DND-41 (cell line): Measurements from ENCODE around the gene EPS8L1.

Experiments
- EZH2 ChIP-seq: IDR thresholded peaks from 3 replicates; pipeline ENCODE4 v1.6.1; 2012; ENCODE audit warnings: borderline replicate concordance, low read depth, mild to moderate bottlenecking, moderate library complexity, low read length, inconsistent platforms; ENCODE audit not compliant: severe bottlenecking
- TF ChIP-seq, protein P1 (sequence below): IDR thresholded peaks from 2 replicates; pipeline ENCODE4 v1.5.1; 2012; ENCODE audit warnings: borderline replicate concordance, low read length, moderate library complexity, mild to moderate bottlenecking; ENCODE audit not compliant: poor library complexity, severe bottlenecking; ENCODE audit errors: extremely low read depth

DNA sequence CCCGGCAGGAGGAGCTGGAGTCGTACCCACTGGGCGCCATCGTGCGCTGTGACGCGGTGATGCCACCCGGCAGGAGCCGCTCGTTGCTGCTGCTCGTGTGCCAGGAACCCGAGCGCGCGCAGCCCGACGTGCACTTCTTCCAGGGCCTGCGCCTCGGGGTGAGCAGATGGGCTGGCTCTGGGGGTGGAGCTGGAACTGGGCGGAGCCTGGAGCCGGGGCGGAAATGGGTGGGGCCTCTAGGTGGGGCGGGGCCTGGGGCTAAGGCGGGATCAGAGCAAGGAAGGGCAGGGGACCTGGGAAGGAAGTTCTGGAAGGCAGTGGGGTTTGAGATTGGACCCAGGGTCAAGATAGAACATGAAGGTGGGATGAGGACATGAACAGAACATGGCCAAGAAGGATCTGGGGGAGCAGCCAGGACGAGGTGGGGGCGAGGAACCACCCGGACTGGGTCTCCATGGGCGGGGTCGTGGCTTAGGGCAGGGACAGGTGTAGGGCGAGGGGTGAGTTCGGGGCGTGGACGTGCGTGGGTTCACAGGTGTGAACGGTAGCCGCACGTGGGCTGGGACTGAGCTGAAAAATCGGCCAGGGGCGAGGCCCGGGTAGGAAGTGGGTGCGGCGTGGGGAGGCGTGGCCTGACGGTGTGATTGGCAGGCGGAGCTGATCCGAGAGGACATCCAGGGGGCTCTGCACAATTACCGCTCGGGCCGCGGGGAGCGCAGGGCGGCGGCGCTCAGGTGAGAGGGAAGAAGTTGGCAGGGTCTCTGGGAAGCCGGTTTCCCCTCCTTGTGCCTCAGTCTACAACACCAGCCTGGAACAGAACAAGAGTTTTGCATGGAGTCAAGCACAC is 4.7 kb downstream of the EPS8L1 start:
- TF ChIP-seq, protein P1, sequence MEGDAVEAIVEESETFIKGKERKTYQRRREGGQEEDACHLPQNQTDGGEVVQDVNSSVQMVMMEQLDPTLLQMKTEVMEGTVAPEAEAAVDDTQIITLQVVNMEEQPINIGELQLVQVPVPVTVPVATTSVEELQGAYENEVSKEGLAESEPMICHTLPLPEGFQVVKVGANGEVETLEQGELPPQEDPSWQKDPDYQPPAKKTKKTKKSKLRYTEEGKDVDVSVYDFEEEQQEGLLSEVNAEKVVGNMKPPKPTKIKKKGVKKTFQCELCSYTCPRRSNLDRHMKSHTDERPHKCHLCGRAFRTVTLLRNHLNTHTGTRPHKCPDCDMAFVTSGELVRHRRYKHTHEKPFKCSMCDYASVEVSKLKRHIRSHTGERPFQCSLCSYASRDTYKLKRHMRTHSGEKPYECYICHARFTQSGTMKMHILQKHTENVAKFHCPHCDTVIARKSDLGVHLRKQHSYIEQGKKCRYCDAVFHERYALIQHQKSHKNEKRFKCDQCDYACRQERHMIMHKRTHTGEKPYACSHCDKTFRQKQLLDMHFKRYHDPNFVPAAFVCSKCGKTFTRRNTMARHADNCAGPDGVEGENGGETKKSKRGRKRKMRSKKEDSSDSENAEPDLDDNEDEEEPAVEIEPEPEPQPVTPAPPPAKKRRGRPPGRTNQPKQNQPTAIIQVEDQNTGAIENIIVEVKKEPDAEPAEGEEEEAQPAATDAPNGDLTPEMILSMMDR, result no peak
- TF ChIP-seq EZH2, result no peak
